T-helper 17 cell (primary cell): ENCODE data around the gene PHAX. TPM values are rescaled to one million over a fixed set of nuclear protein-coding genes. Genes with fewer than 3 reads are reported as not detected.
A peak's percentile ranks its signal among the peaks of the same experiment; 100 is the strongest.
"Not testable (repeated sequence)": the region's sequence is repeated elsewhere in the genome, so short reads cannot be mapped to it uniquely, and the experiment has no call there.

ENCODE experiments used
- ATAC-seq: fragments of 150-1000 bp; cut with Tn5 transposase; 2 replicates; pipeline ENCODE4 v1.10.0; 2021; ENCODE audit warnings: mild to moderate bottlenecking, moderate library complexity
- DNase-seq, 3 donors: peaks; one replicate each; pipeline versions ENCODE4 v3.0.0 to v3.0.0-alpha.2; 2020 to 2021
- H3K9me3 ChIP-seq: one replicate; pipeline ENCODE4 v1.7.0; 2013; ENCODE audit warnings: low read length, mild to moderate bottlenecking; ENCODE audit not compliant: control insufficient read depth, poor library complexity, severe bottlenecking
- H3K27ac Mint-ChIP-seq: one replicate; pipeline ENCODE4 v1.8.0; 2022; ENCODE audit warnings: mild to moderate bottlenecking, moderate library complexity, mixed read lengths
- H3K27me3 Mint-ChIP-seq: one replicate; pipeline ENCODE4 v1.8.0; 2022; ENCODE audit warnings: mixed read lengths
- H3K36me3 Mint-ChIP-seq: one replicate; pipeline ENCODE4 v1.8.0; 2022; ENCODE audit warnings: low read depth, mixed read lengths
- H3K4me1 Mint-ChIP-seq: one replicate; pipeline ENCODE4 v1.8.0; 2022; ENCODE audit warnings: mild to moderate bottlenecking, mixed read lengths
- H3K4me3 Mint-ChIP-seq: one replicate; pipeline ENCODE4 v1.8.0; 2022; ENCODE audit warnings: mild to moderate bottlenecking, moderate library complexity, mixed read lengths
- total RNA-seq, 4 donors: library from RNA in 2 of 4; stranded (reverse) in 2 of 4; gene quantifications; one replicate each; pipeline ENCODE4 v1.2.3 and lab custom pipeline; 2022 to 2026

Gene PHAX
- total RNA-seq (10 to 100 TPM; 20.8 to 26.4 TPM), total RNA-seq (lab: John Stamatoyannopoulos, UW) (18.8 to 65.0 reads per million in 2 donors)

DNA sequence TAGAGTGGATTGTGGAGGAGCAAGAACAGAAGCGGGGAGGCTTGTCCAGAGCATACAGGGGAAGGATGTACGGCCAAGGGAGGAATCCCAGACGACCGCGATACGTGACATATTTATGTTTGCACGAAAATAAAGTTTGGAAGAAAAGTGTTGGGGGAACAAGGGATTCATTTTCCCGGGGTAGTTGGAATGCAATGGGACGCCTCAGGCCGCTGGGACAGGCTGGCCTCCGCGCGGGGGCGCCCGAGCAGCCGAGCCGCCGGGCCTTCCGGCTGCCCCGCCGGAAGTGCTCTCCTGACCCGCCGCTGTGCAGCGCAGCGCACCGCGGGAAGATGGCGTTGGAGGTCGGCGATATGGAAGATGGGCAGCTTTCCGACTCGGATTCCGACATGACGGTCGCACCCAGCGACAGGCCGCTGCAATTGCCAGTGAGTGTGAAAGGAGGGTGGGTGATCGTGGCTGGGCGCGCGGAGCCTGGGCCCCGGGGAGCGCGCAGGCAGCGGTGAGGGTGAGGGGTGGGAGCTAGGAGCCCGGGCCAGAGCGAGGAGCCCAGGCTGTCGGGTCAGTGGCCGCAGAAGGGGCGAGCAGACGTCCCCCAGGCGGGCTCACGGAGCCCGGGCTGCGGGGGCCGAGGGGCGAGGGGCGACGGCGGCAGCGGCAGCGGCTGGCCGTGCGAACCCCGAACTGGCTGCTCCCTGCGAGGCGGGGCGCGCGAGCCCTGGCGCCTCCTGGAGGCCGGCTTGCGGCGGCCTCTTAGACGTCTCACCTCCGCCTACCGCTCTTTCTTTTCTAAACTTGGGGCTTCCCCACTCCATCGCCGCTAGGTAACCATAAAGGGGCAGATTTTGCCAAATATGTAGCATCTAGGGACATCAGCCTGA, at the start of gene PHAX:
PHAX (plus strand) TSS at position 317 of the 881 bp plus-strand sequence; CDS start at position 333, 16 bp downstream.
- H3K9me3 ChIP-seq = no peaks in the 10 kb centered on the region
- Mint-ChIP-seq H3K4me3 (peak within 1 kb of the TSS; percentile 97), H3K36me3 (peaks cover 3% of the 10 kb centered on the region), H3K27ac (peak within 1 kb of the TSS; percentile 79), H3K4me1 (peaks cover 19% of the 10 kb centered on the region), H3K27me3 (no peaks in the 10 kb centered on the region)
- DNase-seq = peak; percentile 53 to 70 (median 58)
- peak; percentile 94 for ATAC-seq

GRCh38 chr5:126552614-126553013, 48.1 kb upstream of the PHAX start:
- Mint-ChIP-seq H3K27ac (no peak overlapping the region), H3K36me3 (no peaks in the 10 kb centered on the region), H3K4me1 (peaks cover 2% of the 10 kb centered on the region), H3K27me3 (no peaks in the 10 kb centered on the region), H3K4me3 (no peak overlapping the region)
- DNase-seq (no peak), ATAC-seq (no peak)
- no peaks in the 10 kb centered on the region for H3K9me3 ChIP-seq

- H3K36me3 Mint-ChIP-seq, H3K9me3 ChIP-seq, H3K4me3 Mint-ChIP-seq, DNase-seq, H3K27me3 Mint-ChIP-seq, ATAC-seq, H3K4me1 Mint-ChIP-seq: not testable (repeated sequence)
- H3K27ac Mint-ChIP-seq = peak overlapping the region; percentile 43
These were observed 45.6 kb upstream of the PHAX start for GRCh38 chr5:126555101-126555500.

GRCh38 chr5:126561908-126562307, 38.8 kb upstream of the PHAX start:
- H3K9me3 ChIP-seq = no peaks in the 10 kb centered on the region
- Mint-ChIP-seq H3K36me3 (no peaks in the 10 kb centered on the region), H3K4me3 (no peak overlapping the region), H3K27ac (no peak overlapping the region), H3K4me1 (no peaks in the 10 kb centered on the region), H3K27me3 (no peaks in the 10 kb centered on the region)
- no peak for ATAC-seq
- DNase-seq = no peak

DNA sequence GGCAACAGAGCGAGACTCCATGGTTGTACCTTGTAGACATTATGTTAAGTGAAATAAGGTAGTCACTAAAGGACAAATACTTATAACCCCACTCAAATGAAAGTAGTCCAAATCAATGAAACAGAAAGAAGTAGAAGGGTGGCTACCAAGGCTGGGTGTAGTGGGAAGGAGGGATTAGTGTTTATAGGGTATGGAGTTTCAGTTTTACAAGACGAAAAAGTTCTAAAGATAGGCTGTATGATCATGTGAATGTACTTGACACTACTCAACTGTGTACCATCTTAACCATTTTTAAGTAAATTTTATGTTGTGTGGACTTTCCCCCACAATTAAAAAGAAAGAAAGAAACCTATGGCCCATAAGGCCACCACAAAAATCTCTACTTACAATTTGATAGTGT, 37.9 kb upstream of the PHAX start:
- no peaks in the 10 kb centered on the region for H3K9me3 ChIP-seq
- Mint-ChIP-seq H3K36me3 (no peaks in the 10 kb centered on the region), H3K4me3 (no peak overlapping the region), H3K4me1 (no peaks in the 10 kb centered on the region), H3K27me3 (no peaks in the 10 kb centered on the region), H3K27ac (no peak overlapping the region)
- DNase-seq (no peak), ATAC-seq (no peak)

DNA sequence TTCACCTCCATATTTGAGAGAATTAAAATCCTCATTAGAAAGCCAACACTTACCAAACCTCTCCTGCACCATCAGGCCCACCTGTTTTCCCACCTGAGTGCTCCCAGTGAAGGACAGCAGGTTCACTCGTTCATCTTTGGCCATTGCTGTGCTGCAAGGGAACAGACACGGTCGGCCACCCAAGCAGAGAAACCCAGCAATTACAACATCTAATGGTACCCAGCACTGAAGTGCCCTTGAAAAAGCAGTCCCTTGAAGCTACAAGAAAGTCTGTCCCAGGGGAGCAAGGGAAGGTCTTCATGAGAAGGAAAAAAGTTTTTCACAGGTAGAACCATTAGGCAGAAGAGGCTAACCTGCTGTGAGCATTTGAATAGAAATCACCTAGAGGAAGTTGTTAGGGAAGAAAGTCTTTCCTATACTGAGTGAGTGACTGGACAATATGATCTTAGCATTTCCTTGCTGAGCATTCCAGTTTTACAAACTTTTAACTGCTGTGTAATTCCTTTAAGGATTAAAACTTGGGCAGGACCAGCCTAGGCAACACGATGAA, 32.5 kb upstream of the PHAX start:
- H3K9me3 ChIP-seq = no peaks in the 10 kb centered on the region
- no peak overlapping the region for H3K4me3 Mint-ChIP-seq
- H3K4me1 Mint-ChIP-seq = no peaks in the 10 kb centered on the region
- DNase-seq (no peak), ATAC-seq (no peak)
- no peak overlapping the region for H3K27ac Mint-ChIP-seq
- H3K27me3 Mint-ChIP-seq = peaks cover 4% of the 10 kb centered on the region
- peaks cover 2% of the 10 kb centered on the region for H3K36me3 Mint-ChIP-seq

- ATAC-seq = no peak
These were observed 25.1 kb upstream of the PHAX start for GRCh38 chr5:126575644-126576043.

GRCh38 chr5:126576974-126577373, 23.8 kb upstream of the PHAX start:
- H3K4me1 Mint-ChIP-seq = no peaks in the 10 kb centered on the region
- DNase-seq (no peak), ATAC-seq (no peak)
- H3K9me3 ChIP-seq = no peaks in the 10 kb centered on the region
- H3K36me3 Mint-ChIP-seq = no peaks in the 10 kb centered on the region
- H3K27ac Mint-ChIP-seq = no peak overlapping the region
- H3K27me3 Mint-ChIP-seq = no peaks in the 10 kb centered on the region
- no peak overlapping the region for H3K4me3 Mint-ChIP-seq

More at GRCh38 chr5:126575644-126576043, 25.1 kb upstream of the PHAX start:
- Mint-ChIP-seq H3K27me3 (no peaks in the 10 kb centered on the region), H3K4me3 (no peak overlapping the region), H3K4me1 (no peaks in the 10 kb centered on the region), H3K27ac (no peak overlapping the region), H3K36me3 (peaks cover 2% of the 10 kb centered on the region)
- no peak for DNase-seq
- H3K9me3 ChIP-seq = no peaks in the 10 kb centered on the region

DNA sequence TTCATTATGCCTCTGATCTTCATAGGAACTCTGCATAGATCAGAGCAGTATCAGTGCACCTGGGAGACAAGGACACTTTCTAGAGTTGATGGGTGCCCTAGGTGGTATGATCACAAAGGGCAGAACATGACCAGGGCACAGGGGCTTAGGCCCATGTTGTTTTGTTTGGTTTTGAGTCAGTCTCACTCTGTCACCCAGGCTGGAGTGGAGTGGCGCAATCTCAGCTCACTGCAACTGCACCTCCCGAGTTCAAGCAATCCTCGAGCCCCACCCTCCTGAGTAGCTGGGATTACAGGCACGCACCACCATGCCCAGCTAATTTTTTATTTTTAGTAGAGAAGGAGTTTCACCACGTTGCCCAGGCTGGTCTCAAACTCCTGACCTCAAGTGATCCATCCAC, 23.3 kb upstream of the PHAX start:
- Mint-ChIP-seq H3K27me3 (no peaks in the 10 kb centered on the region), H3K27ac (no peak overlapping the region), H3K4me3 (no peak overlapping the region), H3K36me3 (no peaks in the 10 kb centered on the region), H3K4me1 (no peaks in the 10 kb centered on the region)
- no peaks in the 10 kb centered on the region for H3K9me3 ChIP-seq
- no peak for DNase-seq
- ATAC-seq = no peak

- Mint-ChIP-seq H3K27ac (no peak overlapping the region), H3K36me3 (peaks cover 5% of the 10 kb centered on the region), H3K4me3 (no peak overlapping the region), H3K27me3 (peaks cover 15% of the 10 kb centered on the region), H3K4me1 (peaks cover 3% of the 10 kb centered on the region)
- no peaks in the 10 kb centered on the region for H3K9me3 ChIP-seq
- DNase-seq (no peak), ATAC-seq (no peak)
These were observed 21.0 kb upstream of the PHAX start for GRCh38 chr5:126579716-126580115.

GRCh38 chr5:126583761-126584160, 17.0 kb upstream of the PHAX start:
- Mint-ChIP-seq H3K4me1 (peaks cover 3% of the 10 kb centered on the region), H3K27ac (no peak overlapping the region), H3K36me3 (peaks cover 7% of the 10 kb centered on the region), H3K4me3 (no peak overlapping the region), H3K27me3 (peaks cover 23% of the 10 kb centered on the region)
- no peaks in the 10 kb centered on the region for H3K9me3 ChIP-seq
- ATAC-seq (no peak), DNase-seq (no peak)

DNA sequence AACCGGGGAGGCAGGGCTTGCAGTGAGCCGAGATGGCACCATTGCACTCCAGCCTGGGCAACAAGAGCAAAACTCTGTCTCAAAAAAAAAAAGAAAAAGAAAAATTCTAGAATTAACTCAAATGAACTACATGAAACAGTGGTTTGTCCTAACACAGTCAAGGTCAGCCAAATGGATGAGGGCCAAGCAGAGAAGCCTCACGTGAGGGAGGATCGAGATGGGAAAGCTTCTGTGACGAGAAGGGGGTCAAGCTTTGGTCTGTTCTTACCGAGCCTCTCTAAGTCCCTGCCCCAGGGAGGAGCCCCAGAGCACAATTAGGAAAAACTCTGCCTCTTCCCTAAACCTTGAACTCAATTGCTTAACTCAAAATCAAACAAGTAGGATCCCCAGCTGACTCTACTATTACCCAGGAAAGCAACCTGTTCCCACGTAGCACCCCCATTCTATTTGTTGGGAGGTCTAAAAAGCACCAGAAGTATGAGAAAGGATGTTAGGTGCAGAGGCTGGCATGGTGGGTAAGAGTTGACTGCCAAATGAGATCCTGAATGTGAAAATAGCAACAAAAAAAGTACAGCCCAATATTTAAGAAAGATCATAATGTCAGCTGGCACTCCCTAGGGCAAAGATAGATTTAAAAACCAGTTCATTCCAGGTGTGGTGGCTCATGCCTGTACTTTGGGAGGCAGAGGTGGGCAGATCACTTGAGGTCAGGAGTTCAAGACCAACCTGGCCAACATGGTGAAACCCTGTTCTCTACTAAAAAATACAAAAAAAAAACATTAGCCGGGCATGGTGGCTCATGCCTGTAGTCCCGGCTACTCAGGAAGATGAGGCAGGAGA, 13.0 kb upstream of the PHAX start:
- peaks cover 7% of the 10 kb centered on the region for H3K36me3 Mint-ChIP-seq
- H3K4me3 Mint-ChIP-seq = no peak overlapping the region
- H3K4me1 Mint-ChIP-seq = peaks cover 3% of the 10 kb centered on the region
- no peak overlapping the region for H3K27ac Mint-ChIP-seq
- ATAC-seq (no peak), DNase-seq (no peak)
- H3K27me3 Mint-ChIP-seq = peaks cover 23% of the 10 kb centered on the region
- no peaks in the 10 kb centered on the region for H3K9me3 ChIP-seq
